H1 (cell line): ENCODE data around the gene TXNDC5. TPM values are rescaled to one million over a fixed set of nuclear protein-coding genes. Genes with fewer than 3 reads are reported as not detected.

ENCODE experiments used
- CTCF ChIA-PET: fragments of 300-600 bp; sonication (Branson Sonifier 250); formaldehyde crosslinking; loops from one replicate; lab custom pipeline; 2021; ENCODE audit not compliant: partially characterized antibody; lab: Charles Lee
- POLR2A ChIA-PET: fragments of 300-600 bp; sonication (Branson Sonifier 250); formaldehyde crosslinking; loops from one replicate; lab custom pipeline; 2021; ENCODE audit warnings: inconsistent platforms; ENCODE audit not compliant: partially characterized antibody; lab: Charles Lee
- DNase-seq, 2 experiments: peaks; one replicate each; pipeline versions ENCODE4 v3.0.0 to v3.0.0-alpha.2; 2010 to 2022; ENCODE audit warnings: low spot score in 2 of 2, low read depth in 1 of 2, mixed read lengths in 1 of 2
- FAIRE-seq: peaks from 2 replicates; lab custom pipeline; 2011; peaks lifted over from hg19 to GRCh38; lab: Jason Lieb, UNC
- H2AFZ ChIP-seq: 2 replicates; pipeline ENCODE4 v1.8.1; 2012; ENCODE audit warnings: low read length, inconsistent platforms
- H2AK5ac ChIP-seq: 2 replicates; pipeline ENCODE4 v1.6.1; 2013; ENCODE audit warnings: low read depth, low read length
- H2BK120ac ChIP-seq: replicated peaks from 2 replicates; pipeline ENCODE3; 2013; ENCODE audit warnings: low read depth, low read length, inconsistent platforms
- H2BK12ac ChIP-seq: 2 replicates; pipeline ENCODE4 v1.6.1; 2013; ENCODE audit warnings: low read depth, low read length
- H2BK15ac ChIP-seq: 2 replicates; pipeline ENCODE4 v1.6.1; 2013; ENCODE audit warnings: low read length
- H2BK20ac ChIP-seq: 2 replicates; pipeline ENCODE4 v1.6.1; 2013; ENCODE audit warnings: low read length
- H2BK5ac ChIP-seq: 2 replicates; pipeline ENCODE4 v1.6.1; 2013; ENCODE audit warnings: low read depth, low read length
- H3K14ac ChIP-seq: 2 replicates; pipeline ENCODE4 v1.6.1; 2013; ENCODE audit warnings: inconsistent platforms; ENCODE audit not compliant: insufficient read length
- H3K18ac ChIP-seq: 2 replicates; pipeline ENCODE4 v1.6.1; 2013; ENCODE audit warnings: low read length; ENCODE audit errors: extremely low read depth
- H3K23ac ChIP-seq: 2 replicates; pipeline ENCODE4 v1.6.1; 2013; ENCODE audit warnings: inconsistent platforms; ENCODE audit not compliant: insufficient read length
- H3K23me2 ChIP-seq: 2 replicates; pipeline ENCODE4 v1.6.1; 2013; ENCODE audit warnings: low read depth, low read length
- H3K27ac ChIP-seq: 2 replicates; pipeline ENCODE4 v1.6.1; 2011; ENCODE audit warnings: low read depth, low read length, inconsistent platforms
- H3K27me3 ChIP-seq, 4 experiments: replicated peaks in 1 of 4; 1 replicate in 1 of 4; 2 replicates in 3 of 4; pipeline versions ENCODE4 v1.6.1 to v1.8.1; 2011 to 2013; ENCODE audit warnings: low read length in 3 of 4, mild to moderate bottlenecking in 3 of 4, inconsistent platforms in 2 of 4, mixed read lengths in 2 of 4, moderate library complexity in 1 of 4; ENCODE audit not compliant: control insufficient read depth in 3 of 4, insufficient read depth in 3 of 4; ENCODE audit errors: extremely low read depth in 1 of 4
- H3K36me3 ChIP-seq, 4 experiments: 2 replicates each; pipeline versions ENCODE4 v1.6.1 to v1.8.1; 2011 to 2013; ENCODE audit warnings: mild to moderate bottlenecking in 4 of 4, low read length in 3 of 4, moderate library complexity in 2 of 4, control low read depth in 1 of 4, inconsistent platforms in 1 of 4; ENCODE audit not compliant: insufficient read depth in 4 of 4, control insufficient read depth in 2 of 4
- H3K4ac ChIP-seq: replicated peaks from 2 replicates; pipeline ENCODE3; 2013; ENCODE audit warnings: low read length, low read depth, mixed read lengths, inconsistent platforms; ENCODE audit not compliant: insufficient read length
- H3K4me1 ChIP-seq, 4 experiments: replicated peaks in 1 of 4; 1 replicate in 1 of 4; 2 replicates in 3 of 4; pipeline versions ENCODE4 v1.6.1 to v1.8.1; 2011 to 2013; ENCODE audit warnings: low read length in 3 of 4, inconsistent platforms in 2 of 4, mixed read lengths in 1 of 4; ENCODE audit not compliant: insufficient read depth in 4 of 4, control insufficient read depth in 3 of 4
- H3K4me2 ChIP-seq, 2 experiments: 2 replicates each; pipeline versions ENCODE4 v1.6.1 to v1.8.1; 2011 to 2013; ENCODE audit warnings: low read depth in 2 of 2, low read length in 2 of 2, control low read depth in 1 of 2, inconsistent platforms in 1 of 2, mild to moderate bottlenecking in 1 of 2; ENCODE audit not compliant: insufficient read depth in 1 of 2
- H3K4me3 ChIP-seq, 4 experiments: fragments of 200-600, 300-600 bp in 1 of 4; sonication (generic), shearing (Covaris generic), sonication (Bioruptor Twin) in 1 of 4; 2 replicates each; pipeline versions ENCODE4 v1.5.1 to v1.8.1; 2011 to 2016; ENCODE audit warnings: low read length in 4 of 4, low read depth in 3 of 4, control low read depth in 2 of 4, inconsistent platforms in 2 of 4, mild to moderate bottlenecking in 2 of 4, mixed read lengths in 1 of 4, moderate library complexity in 1 of 4; ENCODE audit not compliant: insufficient read depth in 2 of 4; ENCODE audit errors: extremely low read depth in 1 of 4
- H3K56ac ChIP-seq: replicated peaks from 2 replicates; pipeline ENCODE3; 2013; ENCODE audit warnings: low read depth, mild to moderate bottlenecking, mixed read lengths, low read length, inconsistent platforms; ENCODE audit not compliant: insufficient read length
- H3K79me1 ChIP-seq: 2 replicates; pipeline ENCODE4 v1.6.1; 2013; ENCODE audit warnings: low read depth, low read length, control low read depth
- H3K79me2 ChIP-seq, 2 experiments: 2 replicates each; pipeline versions ENCODE4 v1.6.1 to v1.8.1; 2012 to 2013; ENCODE audit warnings: low read length in 2 of 2, mild to moderate bottlenecking in 2 of 2, inconsistent platforms in 1 of 2; ENCODE audit not compliant: insufficient read depth in 2 of 2, control insufficient read depth in 1 of 2
- H3K9ac ChIP-seq, 4 experiments: replicated peaks in 1 of 4; 1 replicate in 1 of 4; 2 replicates in 3 of 4; pipeline versions ENCODE4 v1.6.1 to v1.8.1; 2011 to 2013; ENCODE audit warnings: low read depth in 3 of 4, low read length in 3 of 4, control low read depth in 2 of 4, mild to moderate bottlenecking in 2 of 4, moderate library complexity in 2 of 4, inconsistent platforms in 1 of 4; ENCODE audit errors: extremely low read depth in 1 of 4
- H3K9me3 ChIP-seq, 2 experiments: 2 replicates each; pipeline versions ENCODE4 v1.6.1 to v1.8.1; 2012 to 2013; ENCODE audit warnings: mild to moderate bottlenecking in 2 of 2, moderate library complexity in 2 of 2, control low read depth in 1 of 2, inconsistent platforms in 1 of 2, low read depth in 1 of 2, low read length in 1 of 2, mixed read lengths in 1 of 2; ENCODE audit not compliant: insufficient read depth in 2 of 2
- H4K20me1 ChIP-seq, 2 experiments: replicated peaks in 1 of 2; 2 replicates each; pipeline versions ENCODE3 to v1.8.1; 2011 to 2013; ENCODE audit warnings: inconsistent platforms in 2 of 2, low read length in 2 of 2, mild to moderate bottlenecking in 1 of 2; ENCODE audit not compliant: insufficient read depth in 2 of 2, control insufficient read depth in 1 of 2
- H4K5ac ChIP-seq: 2 replicates; pipeline ENCODE4 v1.6.1; 2013; ENCODE audit warnings: low read length, low read depth, mixed read lengths, inconsistent platforms; ENCODE audit not compliant: insufficient read length
- H4K8ac ChIP-seq: 2 replicates; pipeline ENCODE4 v1.8.0; 2013; ENCODE audit warnings: mild to moderate bottlenecking, moderate library complexity, low read length, inconsistent platforms; ENCODE audit not compliant: insufficient read depth; ENCODE audit errors: extremely low read depth
- H4K91ac ChIP-seq: replicated peaks from 2 replicates; pipeline ENCODE3; 2013; ENCODE audit warnings: low read length, mixed read lengths, inconsistent platforms; ENCODE audit not compliant: insufficient read length
- BCL11A ChIP-seq, 2 experiments: IDR thresholded peaks; one replicate each; pipeline ENCODE4 v1.6.1; 2011; ENCODE audit warnings: low read depth in 2 of 2, low read length in 2 of 2, mild to moderate bottlenecking in 2 of 2
- CBX5 ChIP-seq: fragments of 300-800, 300-1000 bp; sonication (generic); IDR thresholded peaks from 2 replicates; pipeline ENCODE4 v1.7.1; 2016; ENCODE audit warnings: antibody characterized with exemption, low read length, low read depth
- CBX8 ChIP-seq: fragments of 300-800, 300-1000 bp; sonication (generic); IDR thresholded peaks from 2 replicates; pipeline ENCODE4 v1.7.1; 2016; ENCODE audit warnings: low read depth, low read length, borderline replicate concordance
- CHD2 ChIP-seq: IDR thresholded peaks from 2 replicates; pipeline ENCODE4 v1.6.1; 2012; ENCODE audit warnings: low read length, improper control_type of control experiment
- CTBP2 ChIP-seq: IDR thresholded peaks from 2 replicates; pipeline ENCODE4 v1.7.0; 2011; ENCODE audit warnings: borderline replicate concordance, mild to moderate bottlenecking, moderate library complexity, mixed read lengths, low read length; ENCODE audit not compliant: insufficient read depth, insufficient read length
- EGR1 ChIP-seq: IDR thresholded peaks from 2 replicates; pipeline ENCODE4 v1.6.1; 2011; ENCODE audit warnings: low read depth, low read length, borderline replicate concordance
- GTF2F1 ChIP-seq: IDR thresholded peaks from 2 replicates; pipeline ENCODE4 v1.6.1; 2012; ENCODE audit warnings: low read depth, low read length, improper control_type of control experiment, borderline replicate concordance
- HDAC2 ChIP-seq, 2 experiments: fragments of 300-600 bp in 1 of 2; sonication (generic) in 1 of 2; IDR thresholded peaks; 2 replicates each; pipeline ENCODE4 v1.6.1; 2011 to 2012; ENCODE audit warnings: low read depth in 2 of 2, low read length in 2 of 2, mild to moderate bottlenecking in 2 of 2, moderate library complexity in 2 of 2, borderline replicate concordance in 1 of 2, inconsistent platforms in 1 of 2
- JUN ChIP-seq: IDR thresholded peaks from 2 replicates; pipeline ENCODE4 v1.6.1; 2011; ENCODE audit warnings: low read depth, mild to moderate bottlenecking, improper control_type of control experiment, low read length
- NRF1 ChIP-seq: IDR thresholded peaks from 2 replicates; pipeline ENCODE4 v1.6.1; 2011; ENCODE audit warnings: mild to moderate bottlenecking, low read depth, low read length, improper control_type of control experiment
- SAP30 ChIP-seq: fragments of 300-600 bp; sonication (generic); IDR thresholded peaks from 2 replicates; pipeline ENCODE4 v1.7.1; 2012; ENCODE audit warnings: low read length, moderate library complexity, mild to moderate bottlenecking, inconsistent platforms; ENCODE audit not compliant: insufficient read depth, insufficient replicate concordance
- TAF1 ChIP-seq: IDR thresholded peaks from 2 replicates; pipeline ENCODE4 v1.6.1; 2011; ENCODE audit warnings: mild to moderate bottlenecking, low read depth, low read length
- USF2 ChIP-seq: IDR thresholded peaks from 2 replicates; pipeline ENCODE4 v1.6.1; 2011; ENCODE audit warnings: low read length, improper control_type of control experiment
- WGBS, 2 experiments: shearing (Covaris generic) in 1 of 2; methylation state at CpG; one replicate each; pipeline versions ENCODE4 v1.1.6 to v1.1.7; 2013 to 2015; ENCODE audit warnings: low lambda C conversion rate in 2 of 2, mixed read lengths in 2 of 2, inconsistent platforms in 1 of 2, low coverage in 1 of 2, missing lambda C conversion rate in 1 of 2; ENCODE audit not compliant: insufficient replicate concordance in 2 of 2, insufficient coverage in 1 of 2, insufficient read length in 1 of 2; ENCODE audit errors: extremely low coverage in 1 of 2, missing lambda C conversion rate in 1 of 2; 5-methylcytosine and 5-hydroxymethylcytosine counted together
- polyA plus RNA-seq, 7 experiments: library from polyadenylated mRNA; depleted of rRNA in 3 of 7; stranded (reverse) in 5 of 7; unstranded in 2 of 7; fragments of >200 nt in 5 of 7; fragments of 200-250 nt in 2 of 7; gene quantifications; 1 replicate in 5 of 7; 2 replicates in 1 of 7; 4 replicates in 1 of 7; pipeline versions ENCODE4 v1.2.1 to v1.2.3, GENCODE V29; 2011 to 2013; ENCODE audit warnings: missing spikeins in 2 of 7, mixed read lengths in 2 of 7
- total RNA-seq: library from RNA; stranded (reverse); fragmentation: NEBNext Ultra II Directional; extraction: Animal tissue kit (Norgen Biotek cat#: 25700); gene quantifications from 2 replicates; pipeline ENCODE4 v1.2.1, GENCODE V29; 2021

TXNDC5 gene
- total and polyA plus RNA-seq, 2 of the 8 experiments (the other 6 are each of a cell fraction or from before 2014, with no cell fraction given), result 114 to 172 TPM

GRCh38 chr6:7901780-7902179 lies 8.8 kb downstream of the TXNDC5 start:
- Histone ChIP-seq H3K18ac (no peak overlapping the region), H3K23ac (no peak overlapping the region), H3K27me3 (no peaks in the 10 kb centered on the region), H2BK5ac (no peak overlapping the region; the same call in 1 of the 2 replicates), H3K4me1 (no peaks in the 10 kb centered on the region), H3K4me2 (no peak overlapping the region), H4K5ac (no peak overlapping the region), H3K79me1 (peaks cover 4% of the 10 kb centered on the region), H3K4ac (no peak overlapping the region), H3K9me3 (no peaks in the 10 kb centered on the region), H3K56ac (no peak overlapping the region), H3K79me2 (peaks cover 2 to 17% of the 10 kb centered on the region in 2 experiments; a peak in 3 of 4 replicates), H4K8ac (no peak overlapping the region), H2BK120ac (no peak overlapping the region), H3K14ac (no peak overlapping the region), H2AFZ (no peak overlapping the region), H3K23me2 (no peaks in the 10 kb centered on the region), H3K36me3 (peaks cover 23 to 70% (median 61%) of the 10 kb centered on the region in 4 experiments), H2AK5ac (no peak overlapping the region), H4K20me1 (peaks cover 8 to 11% of the 10 kb centered on the region in 2 experiments), H4K91ac (no peak overlapping the region), H3K27ac (no peak overlapping the region), H2BK12ac (no peak overlapping the region), H3K4me3 (no peak overlapping the region), H2BK20ac (no peak overlapping the region), H2BK15ac (no peak overlapping the region), H3K9ac (no peak overlapping the region)
- WGBS, 2 experiments, result 96% methylated on average over 4 of the region's 4 CpGs; no CpG with 5 or more reads in 1 of the 2 experiments
- POLR2A ChIA-PET, result no interaction called here
- FAIRE-seq (no peak), DNase-seq (no peak)
- CTCF ChIA-PET, result interaction anchor here (1.2 kb wide), 1 partner anchor 13 kb away, joined by 4 read pairs; no protein-coding TSS in a partner anchor
- TF ChIP-seq CBX8 (no peak), HDAC2 (IDR thresholded peaks at IDR 0.05; ENCODE audit: borderline replicate concordance in 1 of 2, low read depth in 2 of 2, low read length in 2 of 2) (no peak), CBX5 (no peak), JUN (no peak), USF2 (no peak), SAP30 (no peak), BCL11A (IDR thresholded peaks at IDR 0.05; ENCODE audit: low read depth in 2 of 2, low read length in 2 of 2) (no peak), TAF1 (no peak), GTF2F1 (no peak), EGR1 (no peak), CHD2 (no peak), CTBP2 (no peak), NRF1 (no peak)
